Measurements from ENCODE around the gene CIBAR2. TPM values are rescaled to one million over a fixed set of nuclear protein-coding genes. Genes with fewer than 3 reads are reported as not detected.

CIBAR2 gene
- total RNA-seq, 5 donors from 2014 or later (not counting 1 experiment from before 2014, with no cell fraction given): not detected

- WGBS (ENCODE audit: insufficient coverage): 10% methylated on average over 11 of the region's 20 CpGs
- Histone ChIP-seq H3K27ac (ENCODE audit: low read length) (peak overlapping the region; percentile 0), H3K4me3 (ENCODE audit: control insufficient read depth in 1 of 2, extremely low read depth in 1 of 2, low read length in 1 of 2) (peak overlapping the region; percentile 2 to 44), H3K36me3 (ENCODE audit: control insufficient read depth in 2 of 2, extremely low read depth in 1 of 2, insufficient read depth in 1 of 2, low read length in 1 of 2) (no peaks in the 10 kb centered on the region), H3K27me3 (replicated peaks in 1 of 2; ENCODE audit: control insufficient read depth in 2 of 2, extremely low read depth in 1 of 2, insufficient read depth in 2 of 2, low read length in 1 of 2) (peaks cover 0 to 3% of the 10 kb centered on the region in 2 experiments), H3K4me1 (ENCODE audit: control insufficient read depth in 1 of 2, extremely low read depth in 1 of 2, insufficient read depth in 2 of 2, low read length in 2 of 2) (peaks cover 0 to 14% of the 10 kb centered on the region in 2 experiments), H3K9me3 (no peaks in the 10 kb centered on the region)
- POLR2A ChIA-PET: no interaction called here
- H3K4me1 Mint-ChIP-seq: peaks cover 9 to 11% (median 10%) of the 10 kb centered on the region in 3 donors
- CTCF ChIA-PET: interaction anchor here (0.6 to 1.2 kb wide), 9 partner anchors 8 to 937 kb away, joined by 3 to 5 read pairs (median 3); no protein-coding TSS in a partner anchor
- H3K27ac Mint-ChIP-seq: peak overlapping the region; percentile 13 to 53
- ATAC-seq (replicated peaks in 1 of 4) (peak; percentile 77 to 88 (median 83)), DNase-seq (peak; percentile 31 to 82 (median 68))
- H3K4me3 Mint-ChIP-seq: peak overlapping the region; percentile 63 to 78 (median 65)
- no peaks in the 10 kb centered on the region for H3K36me3 Mint-ChIP-seq
- H3K9me3 Mint-ChIP-seq: no peaks in the 10 kb centered on the region
- H3K27me3 Mint-ChIP-seq: no peaks in the 10 kb centered on the region
Observed at GRCh38 chr16:85114909-85115567, 2.8 kb upstream of the CIBAR2 start.

- Histone ChIP-seq H3K9me3 (no peaks in the 10 kb centered on the region), H3K4me3 (ENCODE audit: control insufficient read depth in 1 of 2, extremely low read depth in 1 of 2, low read length in 1 of 2) (no peak overlapping the region), H3K36me3 (ENCODE audit: control insufficient read depth in 2 of 2, extremely low read depth in 1 of 2, insufficient read depth in 1 of 2, low read length in 1 of 2) (no peaks in the 10 kb centered on the region), H3K27ac (ENCODE audit: low read length) (no peak overlapping the region), H3K27me3 (replicated peaks in 1 of 2; ENCODE audit: control insufficient read depth in 2 of 2, extremely low read depth in 1 of 2, insufficient read depth in 2 of 2, low read length in 1 of 2) (peaks cover 0 to 3% of the 10 kb centered on the region in 2 experiments), H3K4me1 (ENCODE audit: control insufficient read depth in 1 of 2, extremely low read depth in 1 of 2, insufficient read depth in 2 of 2, low read length in 2 of 2) (peaks cover 0 to 14% of the 10 kb centered on the region in 2 experiments)
- DNase-seq (no peak), ATAC-seq (replicated peaks in 1 of 4) (no peak)
- H3K36me3 Mint-ChIP-seq: no peaks in the 10 kb centered on the region
- no peak overlapping the region for H3K4me3 Mint-ChIP-seq
- CTCF ChIA-PET: interaction anchor here in 1 of 2 donors (1.1 to 1.2 kb wide), 2 partner anchors 9 to 13 kb away, joined by 3 to 5 read pairs; no protein-coding TSS in a partner anchor
- no peaks in the 10 kb centered on the region for H3K9me3 Mint-ChIP-seq
- POLR2A ChIA-PET: no interaction called here
- 83% methylated on average over 12 of the region's 14 CpGs for WGBS (ENCODE audit: insufficient coverage)
- no peaks in the 10 kb centered on the region for H3K27me3 Mint-ChIP-seq
- peaks cover 9 to 13% (median 10%) of the 10 kb centered on the region in 3 donors for H3K4me1 Mint-ChIP-seq
- H3K27ac Mint-ChIP-seq: no peak overlapping the region
Observed at GRCh38 chr16:85113913-85114312, 1.6 kb upstream of the CIBAR2 start.

GRCh38 chr16:85113168-85113733 lies 979 bp upstream of the CIBAR2 start:
- POLR2A ChIA-PET: no interaction called here
- H3K27me3 ChIP-seq (replicated peaks in 1 of 2; ENCODE audit: control insufficient read depth in 2 of 2, extremely low read depth in 1 of 2, insufficient read depth in 2 of 2, low read length in 1 of 2): peaks cover 0 to 3% of the 10 kb centered on the region in 2 experiments
- Mint-ChIP-seq H3K4me3 (no peak overlapping the region), H3K27me3 (no peaks in the 10 kb centered on the region), H3K9me3 (no peaks in the 10 kb centered on the region), H3K36me3 (no peaks in the 10 kb centered on the region), H3K27ac (peak overlapping the region in 1 of 2 donors; percentile 28), H3K4me1 (peaks cover 9 to 13% (median 10%) of the 10 kb centered on the region in 3 donors)
- no peaks in the 10 kb centered on the region for H3K9me3 ChIP-seq
- 96% methylated on average over 12 of the region's 14 CpGs for WGBS (ENCODE audit: insufficient coverage)
- DNase-seq (no peak), ATAC-seq (replicated peaks in 1 of 4) (no peak)
- H3K36me3 ChIP-seq (ENCODE audit: control insufficient read depth in 2 of 2, extremely low read depth in 1 of 2, insufficient read depth in 1 of 2, low read length in 1 of 2): no peaks in the 10 kb centered on the region
- H3K27ac ChIP-seq (ENCODE audit: low read length): no peak overlapping the region
- peaks cover 0 to 14% of the 10 kb centered on the region in 2 experiments for H3K4me1 ChIP-seq (ENCODE audit: control insufficient read depth in 1 of 2, extremely low read depth in 1 of 2, insufficient read depth in 2 of 2, low read length in 2 of 2)
- CTCF ChIA-PET: interaction anchor here in 1 of 2 donors (1.2 kb wide), 1 partner anchor 10 kb away, joined by 5 read pairs; no protein-coding TSS in a partner anchor
- no peak overlapping the region for H3K4me3 ChIP-seq (ENCODE audit: control insufficient read depth in 1 of 2, extremely low read depth in 1 of 2, low read length in 1 of 2)

- peaks cover 0 to 16% of the 10 kb centered on the region in 2 experiments for H3K4me1 ChIP-seq (ENCODE audit: control insufficient read depth in 1 of 2, extremely low read depth in 1 of 2, insufficient read depth in 2 of 2, low read length in 2 of 2)
- no peak overlapping the region for H3K27ac Mint-ChIP-seq
- 89% methylated on average over 9 of the region's 9 CpGs for WGBS (ENCODE audit: insufficient coverage)
- H3K36me3 Mint-ChIP-seq: no peaks in the 10 kb centered on the region
- no peak for DNase-seq
- no peaks in the 10 kb centered on the region for H3K9me3 Mint-ChIP-seq
- H3K9me3 ChIP-seq: no peaks in the 10 kb centered on the region
- CTCF ChIA-PET: no interaction called here
- peaks cover 7 to 12% (median 10%) of the 10 kb centered on the region in 3 donors for H3K4me1 Mint-ChIP-seq
- H3K27me3 ChIP-seq (replicated peaks in 1 of 2; ENCODE audit: control insufficient read depth in 2 of 2, extremely low read depth in 1 of 2, insufficient read depth in 2 of 2, low read length in 1 of 2): peaks cover 0 to 3% of the 10 kb centered on the region in 2 experiments
- no peak overlapping the region for H3K27ac ChIP-seq (ENCODE audit: low read length)
- no peaks in the 10 kb centered on the region for H3K36me3 ChIP-seq (ENCODE audit: control insufficient read depth in 2 of 2, extremely low read depth in 1 of 2, insufficient read depth in 1 of 2, low read length in 1 of 2)
- no peak overlapping the region for H3K4me3 ChIP-seq (ENCODE audit: control insufficient read depth in 1 of 2, extremely low read depth in 1 of 2, low read length in 1 of 2)
- POLR2A ChIA-PET: no interaction called here
- no peak for ATAC-seq (replicated peaks in 1 of 4)
- H3K27me3 Mint-ChIP-seq: no peaks in the 10 kb centered on the region
- H3K4me3 Mint-ChIP-seq: no peak overlapping the region
Observed at GRCh38 chr16:85111184-85111583, 1.1 kb downstream of the CIBAR2 start.

GRCh38 chr16:85110105-85110504 lies 2.2 kb downstream of the CIBAR2 start:
- Histone ChIP-seq H3K4me1 (ENCODE audit: control insufficient read depth in 1 of 2, extremely low read depth in 1 of 2, insufficient read depth in 2 of 2, low read length in 2 of 2) (peaks cover 4 to 21% of the 10 kb centered on the region in 2 experiments), H3K36me3 (ENCODE audit: control insufficient read depth in 2 of 2, extremely low read depth in 1 of 2, insufficient read depth in 1 of 2, low read length in 1 of 2) (no peaks in the 10 kb centered on the region), H3K27me3 (replicated peaks in 1 of 2; ENCODE audit: control insufficient read depth in 2 of 2, extremely low read depth in 1 of 2, insufficient read depth in 2 of 2, low read length in 1 of 2) (peaks cover 0 to 3% of the 10 kb centered on the region in 2 experiments), H3K27ac (ENCODE audit: low read length) (no peak overlapping the region), H3K9me3 (no peaks in the 10 kb centered on the region), H3K4me3 (ENCODE audit: control insufficient read depth in 1 of 2, extremely low read depth in 1 of 2, low read length in 1 of 2) (no peak overlapping the region)
- Mint-ChIP-seq H3K4me3 (no peak overlapping the region), H3K9me3 (no peaks in the 10 kb centered on the region), H3K36me3 (no peaks in the 10 kb centered on the region), H3K27me3 (no peaks in the 10 kb centered on the region), H3K4me1 (peaks cover 12 to 19% (median 16%) of the 10 kb centered on the region in 3 donors), H3K27ac (no peak overlapping the region)
- no peak for DNase-seq
- ChIA-PET POLR2A (no interaction called here), CTCF (no interaction called here)
- no peak for ATAC-seq (replicated peaks in 1 of 4)
- WGBS (ENCODE audit: insufficient coverage): 97% methylated on average over 16 of the region's 19 CpGs

- WGBS (ENCODE audit: insufficient coverage): 85% methylated on average over 10 of the region's 11 CpGs
- H3K4me3 Mint-ChIP-seq: no peak overlapping the region
- H3K36me3 Mint-ChIP-seq: no peaks in the 10 kb centered on the region
- no peak overlapping the region for H3K27ac Mint-ChIP-seq
- no peaks in the 10 kb centered on the region for H3K27me3 Mint-ChIP-seq
- no peaks in the 10 kb centered on the region for H3K9me3 Mint-ChIP-seq
- DNase-seq (no peak), ATAC-seq (replicated peaks in 1 of 4) (no peak)
- Histone ChIP-seq H3K4me1 (ENCODE audit: control insufficient read depth in 1 of 2, extremely low read depth in 1 of 2, insufficient read depth in 2 of 2, low read length in 2 of 2) (peaks cover 23 to 39% of the 10 kb centered on the region in 2 experiments), H3K27me3 (replicated peaks in 1 of 2; ENCODE audit: control insufficient read depth in 2 of 2, extremely low read depth in 1 of 2, insufficient read depth in 2 of 2, low read length in 1 of 2) (no peaks in the 10 kb centered on the region), H3K9me3 (no peaks in the 10 kb centered on the region), H3K4me3 (ENCODE audit: control insufficient read depth in 1 of 2, extremely low read depth in 1 of 2, low read length in 1 of 2) (no peak overlapping the region), H3K27ac (ENCODE audit: low read length) (no peak overlapping the region), H3K36me3 (ENCODE audit: control insufficient read depth in 2 of 2, extremely low read depth in 1 of 2, insufficient read depth in 1 of 2, low read length in 1 of 2) (no peaks in the 10 kb centered on the region)
- ChIA-PET CTCF (no interaction called here), POLR2A (no interaction called here)
- H3K4me1 Mint-ChIP-seq: peaks cover 28 to 37% (median 33%) of the 10 kb centered on the region in 3 donors
Observed at GRCh38 chr16:85107532-85107931, 4.7 kb downstream of the CIBAR2 start.

All from T-cell (primary cell).